K562 (cell line): ENCODE data around the gene SCYL1. TPM values are rescaled to one million over a fixed set of nuclear protein-coding genes. Genes with fewer than 3 reads are reported as not detected.

ENCODE experiments used
- BMI1 ChIP-seq: fragments of 150-350 bp; IDR thresholded peaks from 2 replicates; pipeline ENCODE4 v1.6.1; 2014; ENCODE audit warnings: low read length
- CBFB ChIP-seq: sonication (generic); formaldehyde crosslinking; IDR thresholded peaks from 2 replicates; pipeline ENCODE4 v1.4.0; 2020; ENCODE audit warnings: mild to moderate bottlenecking, missing genetic modification reagents
- HDGF ChIP-seq: fragments of 450-650 bp; IDR thresholded peaks from 2 replicates; pipeline ENCODE4 v1.6.1; 2016
- HNRNPK ChIP-seq: fragments of 200-400 bp; formaldehyde crosslinking; IDR thresholded peaks from one replicate; pipeline ENCODE4 v1.6.1; 2018; ENCODE audit warnings: mild to moderate bottlenecking, low read depth, low read length; ENCODE audit not compliant: poor library complexity, severe bottlenecking
- ILK ChIP-seq: fragments of 450-650 bp; IDR thresholded peaks from 2 replicates; pipeline ENCODE4 v1.6.1; 2016; ENCODE audit warnings: missing genetic modification characterization, low read depth, mild to moderate bottlenecking, missing compliant biosample characterization, moderate library complexity, borderline replicate concordance
- NR2C2 ChIP-seq, 2 experiments: fragments of 200-800 bp in 1 of 2; sonication (Bioruptor generic) in 1 of 2; sonication (generic) in 1 of 2; formaldehyde crosslinking in 1 of 2; IDR thresholded peaks; 2 replicates each; pipeline versions ENCODE4 v1.6.1 to v1.8.0; 2016 to 2022; ENCODE audit warnings: mild to moderate bottlenecking in 1 of 2, missing compliant biosample characterization in 1 of 2, missing genetic modification characterization in 1 of 2, missing genetic modification reagents in 1 of 2
- SIN3A ChIP-seq, 2 experiments: fragments of 150-350 bp in 1 of 2; IDR thresholded peaks; 2 replicates each; pipeline ENCODE4 v1.6.1; 2011 to 2016; ENCODE audit warnings: borderline replicate concordance in 2 of 2, low read depth in 2 of 2, low read length in 2 of 2, mild to moderate bottlenecking in 2 of 2, moderate library complexity in 2 of 2; ENCODE audit not compliant: control insufficient read depth in 1 of 2
- TEAD2 ChIP-seq: fragments of 450-650 bp; IDR thresholded peaks from 2 replicates; pipeline ENCODE4 v1.6.1; 2016; ENCODE audit warnings: missing genetic modification characterization, control low read depth, missing compliant biosample characterization
- TOE1 ChIP-seq, 2 experiments: fragments of 450-650 bp in 1 of 2; sonication (generic) in 1 of 2; formaldehyde crosslinking in 1 of 2; IDR thresholded peaks; 2 replicates each; pipeline versions ENCODE4 v1.7.1 to v1.8.0; 2016 to 2022; ENCODE audit warnings: borderline replicate concordance in 2 of 2, mild to moderate bottlenecking in 2 of 2, antibody characterized with exemption in 1 of 2, inconsistent platforms in 1 of 2, low read depth in 1 of 2, missing genetic modification reagents in 1 of 2, moderate library complexity in 1 of 2
- ZBTB7A ChIP-seq: IDR thresholded peaks from 2 replicates; pipeline ENCODE4 v1.6.1; 2011; ENCODE audit warnings: low read depth, mild to moderate bottlenecking, low read length, moderate library complexity, borderline replicate concordance; ENCODE audit not compliant: control insufficient read depth
- ZNF79 ChIP-seq: fragments of 250-450 bp; sonication (Bioruptor Pico); IDR thresholded peaks from 2 replicates; pipeline ENCODE4 v1.4.0; 2020; ENCODE audit warnings: low read depth, mild to moderate bottlenecking, moderate library complexity
- polyA plus RNA-seq, 8 experiments: library from polyadenylated mRNA; depleted of rRNA in 4 of 8; stranded (reverse) in 5 of 8; unstranded in 3 of 8; fragments of >200 nt; fragmentation: Nextera tagmentation in 2 of 8; fragmentation: Illumina TruSeq in 1 of 8; extraction: Ambion mirVana in 2 of 8; extraction: Trizol in 1 of 8; gene quantifications; 2 replicates each; pipeline versions ENCODE4 v1.2.1 to v1.2.3, GENCODE V29; 2011 to 2014; ENCODE audit warnings: inconsistent platforms in 1 of 8, missing spikeins in 1 of 8
- total RNA-seq, 7 experiments: library from RNA; depleted of rRNA in 6 of 7; stranded (reverse); fragments of >200 nt in 6 of 7; fragmentation: Illumina TruSeq in 2 of 7; extraction: Trizol in 2 of 7; gene quantifications; 2 replicates each; pipeline versions ENCODE4 v1.2.1 to v1.2.3, GENCODE V29; 2011 to 2021; ENCODE audit warnings: low replicate concordance in 1 of 7
- TF ChIP-seq, protein P1 (sequence below): fragments of 200-600 bp; sonication (generic); IDR thresholded peaks from one replicate; pipeline ENCODE4 v1.6.1; 2012; ENCODE audit warnings: mild to moderate bottlenecking, low read depth, low read length, inconsistent platforms

Gene SCYL1
- total and polyA plus RNA-seq, 9 of the 15 experiments (the other 6 are each of a cell fraction or from before 2014, with no cell fraction given): 1.9 to 145 (median 57.6) TPM

DNA sequence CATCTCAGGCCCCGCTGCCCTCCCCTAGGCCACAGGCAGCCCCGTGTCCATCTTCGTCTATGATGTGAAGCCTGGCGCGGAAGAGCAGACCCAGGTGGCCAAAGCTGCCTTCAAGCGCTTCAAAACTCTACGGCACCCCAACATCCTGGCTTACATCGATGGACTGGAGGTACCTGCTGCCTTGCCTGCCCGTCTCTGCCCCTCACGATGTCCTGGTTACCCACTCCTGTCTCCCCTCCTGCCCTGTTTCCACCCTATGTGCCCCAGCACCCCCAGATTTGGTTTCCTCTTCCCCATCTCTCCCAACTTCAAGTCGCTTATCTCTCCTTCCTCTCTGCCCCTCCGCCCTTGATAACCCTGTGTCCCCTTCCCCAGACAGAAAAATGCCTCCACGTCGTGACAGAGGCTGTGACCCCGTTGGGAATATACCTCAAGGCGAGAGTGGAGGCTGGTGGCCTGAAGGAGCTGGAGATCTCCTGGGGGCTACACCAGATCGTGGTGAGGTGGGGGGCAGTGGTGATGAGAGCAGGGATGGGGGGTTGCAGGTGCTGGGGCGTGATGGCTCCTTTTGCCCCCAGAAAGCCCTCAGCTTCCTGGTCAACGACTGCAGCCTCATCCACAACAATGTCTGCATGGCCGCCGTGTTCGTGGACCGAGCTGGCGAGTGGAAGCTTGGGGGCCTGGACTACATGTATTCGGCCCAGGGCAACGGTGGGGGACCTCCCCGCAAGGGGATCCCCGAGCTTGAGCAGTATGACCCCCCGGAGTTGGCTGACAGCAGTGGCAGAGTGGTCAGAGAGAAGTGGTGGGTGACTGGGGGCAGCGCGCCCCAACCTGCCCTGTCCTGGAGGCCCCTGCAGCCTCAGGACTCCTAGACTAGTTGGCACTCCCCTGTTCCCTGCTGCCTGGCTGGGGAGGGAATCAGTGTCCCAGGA is 930 bp downstream of the SCYL1 start (continued):
- TF ChIP-seq, protein P1, sequence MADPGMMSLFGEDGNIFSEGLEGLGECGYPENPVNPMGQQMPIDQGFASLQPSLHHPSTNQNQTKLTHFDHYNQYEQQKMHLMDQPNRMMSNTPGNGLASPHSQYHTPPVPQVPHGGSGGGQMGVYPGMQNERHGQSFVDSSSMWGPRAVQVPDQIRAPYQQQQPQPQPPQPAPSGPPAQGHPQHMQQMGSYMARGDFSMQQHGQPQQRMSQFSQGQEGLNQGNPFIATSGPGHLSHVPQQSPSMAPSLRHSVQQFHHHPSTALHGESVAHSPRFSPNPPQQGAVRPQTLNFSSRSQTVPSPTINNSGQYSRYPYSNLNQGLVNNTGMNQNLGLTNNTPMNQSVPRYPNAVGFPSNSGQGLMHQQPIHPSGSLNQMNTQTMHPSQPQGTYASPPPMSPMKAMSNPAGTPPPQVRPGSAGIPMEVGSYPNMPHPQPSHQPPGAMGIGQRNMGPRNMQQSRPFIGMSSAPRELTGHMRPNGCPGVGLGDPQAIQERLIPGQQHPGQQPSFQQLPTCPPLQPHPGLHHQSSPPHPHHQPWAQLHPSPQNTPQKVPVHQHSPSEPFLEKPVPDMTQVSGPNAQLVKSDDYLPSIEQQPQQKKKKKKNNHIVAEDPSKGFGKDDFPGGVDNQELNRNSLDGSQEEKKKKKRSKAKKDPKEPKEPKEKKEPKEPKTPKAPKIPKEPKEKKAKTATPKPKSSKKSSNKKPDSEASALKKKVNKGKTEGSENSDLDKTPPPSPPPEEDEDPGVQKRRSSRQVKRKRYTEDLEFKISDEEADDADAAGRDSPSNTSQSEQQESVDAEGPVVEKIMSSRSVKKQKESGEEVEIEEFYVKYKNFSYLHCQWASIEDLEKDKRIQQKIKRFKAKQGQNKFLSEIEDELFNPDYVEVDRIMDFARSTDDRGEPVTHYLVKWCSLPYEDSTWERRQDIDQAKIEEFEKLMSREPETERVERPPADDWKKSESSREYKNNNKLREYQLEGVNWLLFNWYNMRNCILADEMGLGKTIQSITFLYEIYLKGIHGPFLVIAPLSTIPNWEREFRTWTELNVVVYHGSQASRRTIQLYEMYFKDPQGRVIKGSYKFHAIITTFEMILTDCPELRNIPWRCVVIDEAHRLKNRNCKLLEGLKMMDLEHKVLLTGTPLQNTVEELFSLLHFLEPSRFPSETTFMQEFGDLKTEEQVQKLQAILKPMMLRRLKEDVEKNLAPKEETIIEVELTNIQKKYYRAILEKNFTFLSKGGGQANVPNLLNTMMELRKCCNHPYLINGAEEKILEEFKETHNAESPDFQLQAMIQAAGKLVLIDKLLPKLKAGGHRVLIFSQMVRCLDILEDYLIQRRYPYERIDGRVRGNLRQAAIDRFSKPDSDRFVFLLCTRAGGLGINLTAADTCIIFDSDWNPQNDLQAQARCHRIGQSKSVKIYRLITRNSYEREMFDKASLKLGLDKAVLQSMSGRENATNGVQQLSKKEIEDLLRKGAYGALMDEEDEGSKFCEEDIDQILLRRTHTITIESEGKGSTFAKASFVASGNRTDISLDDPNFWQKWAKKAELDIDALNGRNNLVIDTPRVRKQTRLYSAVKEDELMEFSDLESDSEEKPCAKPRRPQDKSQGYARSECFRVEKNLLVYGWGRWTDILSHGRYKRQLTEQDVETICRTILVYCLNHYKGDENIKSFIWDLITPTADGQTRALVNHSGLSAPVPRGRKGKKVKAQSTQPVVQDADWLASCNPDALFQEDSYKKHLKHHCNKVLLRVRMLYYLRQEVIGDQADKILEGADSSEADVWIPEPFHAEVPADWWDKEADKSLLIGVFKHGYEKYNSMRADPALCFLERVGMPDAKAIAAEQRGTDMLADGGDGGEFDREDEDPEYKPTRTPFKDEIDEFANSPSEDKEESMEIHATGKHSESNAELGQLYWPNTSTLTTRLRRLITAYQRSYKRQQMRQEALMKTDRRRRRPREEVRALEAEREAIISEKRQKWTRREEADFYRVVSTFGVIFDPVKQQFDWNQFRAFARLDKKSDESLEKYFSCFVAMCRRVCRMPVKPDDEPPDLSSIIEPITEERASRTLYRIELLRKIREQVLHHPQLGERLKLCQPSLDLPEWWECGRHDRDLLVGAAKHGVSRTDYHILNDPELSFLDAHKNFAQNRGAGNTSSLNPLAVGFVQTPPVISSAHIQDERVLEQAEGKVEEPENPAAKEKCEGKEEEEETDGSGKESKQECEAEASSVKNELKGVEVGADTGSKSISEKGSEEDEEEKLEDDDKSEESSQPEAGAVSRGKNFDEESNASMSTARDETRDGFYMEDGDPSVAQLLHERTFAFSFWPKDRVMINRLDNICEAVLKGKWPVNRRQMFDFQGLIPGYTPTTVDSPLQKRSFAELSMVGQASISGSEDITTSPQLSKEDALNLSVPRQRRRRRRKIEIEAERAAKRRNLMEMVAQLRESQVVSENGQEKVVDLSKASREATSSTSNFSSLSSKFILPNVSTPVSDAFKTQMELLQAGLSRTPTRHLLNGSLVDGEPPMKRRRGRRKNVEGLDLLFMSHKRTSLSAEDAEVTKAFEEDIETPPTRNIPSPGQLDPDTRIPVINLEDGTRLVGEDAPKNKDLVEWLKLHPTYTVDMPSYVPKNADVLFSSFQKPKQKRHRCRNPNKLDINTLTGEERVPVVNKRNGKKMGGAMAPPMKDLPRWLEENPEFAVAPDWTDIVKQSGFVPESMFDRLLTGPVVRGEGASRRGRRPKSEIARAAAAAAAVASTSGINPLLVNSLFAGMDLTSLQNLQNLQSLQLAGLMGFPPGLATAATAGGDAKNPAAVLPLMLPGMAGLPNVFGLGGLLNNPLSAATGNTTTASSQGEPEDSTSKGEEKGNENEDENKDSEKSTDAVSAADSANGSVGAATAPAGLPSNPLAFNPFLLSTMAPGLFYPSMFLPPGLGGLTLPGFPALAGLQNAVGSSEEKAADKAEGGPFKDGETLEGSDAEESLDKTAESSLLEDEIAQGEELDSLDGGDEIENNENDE: no peak
- 0 out of 2 replicates have a peak, but pooled peaks have one; percentile 16 for TF ChIP-seq HDGF
- no peak for TF ChIP-seq ZNF79
- no peak for TF ChIP-seq TEAD2 (tag)
- TF ChIP-seq SIN3A (IDR thresholded peaks at IDR 0.05; ENCODE audit: borderline replicate concordance in 2 of 2, control insufficient read depth in 1 of 2, low read depth in 2 of 2, low read length in 2 of 2): no peak
- no peak for TF ChIP-seq ILK (tag)
- no peak for TF ChIP-seq CBFB (CRISPR knock-in tag)
- TF ChIP-seq HNRNPK: no peak
- TF ChIP-seq NR2C2 (CRISPR knock-in tag; IDR thresholded peaks at IDR 0.05): no peak
- TF ChIP-seq NR2C2 (tag; IDR thresholded peaks at IDR 0.05): peak; percentile 9; the same call in 1 of the 2 replicates
- TF ChIP-seq BMI1: no peak
- TF ChIP-seq TOE1 (IDR thresholded peaks at IDR 0.05; ENCODE audit: borderline replicate concordance): 0 out of 2 replicates have a peak, but pooled peaks have one; percentile 2
- no peak for TF ChIP-seq TOE1 (CRISPR knock-in tag; IDR thresholded peaks at IDR 0.05; ENCODE audit: borderline replicate concordance, low read depth)
- 0 out of 2 replicates have a peak, but pooled peaks have one; percentile 17 for TF ChIP-seq ZBTB7A
